Astrocyte of the hippocampus (primary cell): ENCODE data around the gene SLC1A4.
"Not testable (repeated sequence)": the region's sequence is repeated elsewhere in the genome, so short reads cannot be mapped to it uniquely, and the experiment has no call there.

Experiments used
- DNase-seq: peaks from one replicate; pipeline ENCODE4 v3.0.0; 2011; ENCODE audit warnings: low read depth, low spot score

The SLC1A4 gene

GRCh38 chr2:64992218-64992617 is 3.0 kb downstream of the SLC1A4 start:
- DNase-seq, result no peak

- no peak for DNase-seq
Observed at GRCh38 chr2:64992990-64993389, 3.8 kb downstream of the SLC1A4 start.

DNA sequence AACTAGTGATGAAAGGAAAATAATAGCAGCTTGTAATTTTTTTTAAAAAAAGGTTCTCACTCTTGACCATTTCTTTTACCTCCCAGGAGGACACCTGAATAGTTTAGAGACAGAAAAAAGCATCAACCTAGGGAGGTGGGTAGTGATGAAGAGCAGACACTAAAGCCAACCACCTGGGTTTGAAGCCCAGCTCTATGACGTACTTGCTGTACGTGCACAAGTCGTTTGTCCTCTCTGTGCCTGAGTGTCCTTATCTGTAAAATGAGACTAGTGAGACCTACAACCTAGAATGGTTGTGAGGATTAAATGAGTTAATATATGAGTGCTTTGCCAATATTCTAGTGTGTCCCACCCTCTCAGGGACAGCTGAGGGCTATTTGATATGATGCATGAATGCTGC is 5.8 kb downstream of the SLC1A4 start:
- no peak for DNase-seq

DNA sequence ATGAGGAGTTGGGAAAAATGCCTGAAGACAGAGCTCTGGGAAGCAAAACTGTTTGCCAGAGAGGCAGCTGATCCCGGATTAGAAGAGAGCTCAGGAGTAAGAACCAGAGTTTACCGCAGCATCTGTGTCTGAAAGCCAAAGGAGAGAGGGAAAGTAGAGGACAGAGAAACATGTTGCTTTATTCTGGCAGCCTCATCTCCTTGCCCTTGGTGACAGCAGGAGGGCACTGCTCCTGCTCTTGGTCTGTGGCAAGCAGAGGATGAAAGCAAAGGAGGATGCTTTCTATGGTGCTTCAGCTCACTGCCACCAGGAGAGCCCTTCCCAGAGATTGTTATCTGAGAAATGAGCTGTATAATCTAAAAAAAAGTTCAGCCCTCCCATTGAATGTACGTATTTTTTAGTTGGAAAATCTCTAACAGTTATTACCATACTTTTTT is 7.7 kb downstream of the SLC1A4 start:
- DNase-seq, result no peak

DNA sequence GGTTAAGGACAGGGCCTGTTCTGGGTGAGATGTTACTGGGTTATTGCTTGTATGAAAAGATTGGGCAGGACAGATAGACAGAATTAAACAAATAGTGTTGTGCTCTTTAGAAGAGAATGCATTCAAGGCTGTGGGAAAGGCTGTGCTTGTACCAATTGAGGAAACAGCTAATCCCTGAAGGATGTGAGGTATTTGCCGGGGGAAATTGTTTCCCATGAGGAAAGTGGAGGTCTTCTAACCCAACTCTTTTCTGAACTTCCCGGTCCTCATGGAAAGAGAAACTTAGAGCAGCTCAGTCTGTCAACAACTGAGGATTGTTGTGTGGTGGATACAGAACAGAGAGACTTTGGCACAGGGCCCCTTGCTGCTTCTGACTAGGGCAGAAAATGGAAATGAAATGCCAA is 9.5 kb downstream of the SLC1A4 start:
- peak; percentile 82 for DNase-seq

DNA sequence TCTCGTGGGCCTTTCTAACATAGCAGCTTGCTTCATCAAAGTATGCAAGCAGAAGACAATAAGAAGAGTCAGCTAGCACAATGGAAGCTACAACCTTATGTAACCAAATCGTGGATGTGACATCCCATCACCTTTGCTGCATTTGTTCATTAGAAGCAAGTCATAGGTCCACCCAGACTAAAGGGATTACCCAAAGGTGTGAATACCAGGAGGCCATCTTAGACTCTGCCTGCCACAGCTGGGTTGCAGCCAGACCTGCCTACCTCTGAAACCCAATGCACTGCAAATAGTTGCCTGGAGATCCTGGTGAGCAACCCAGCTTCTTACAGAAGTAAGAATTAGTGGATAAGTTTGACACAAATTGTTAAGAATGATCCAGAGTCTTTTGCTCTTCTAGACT is 10.6 kb downstream of the SLC1A4 start:
- DNase-seq, result no peak

DNA sequence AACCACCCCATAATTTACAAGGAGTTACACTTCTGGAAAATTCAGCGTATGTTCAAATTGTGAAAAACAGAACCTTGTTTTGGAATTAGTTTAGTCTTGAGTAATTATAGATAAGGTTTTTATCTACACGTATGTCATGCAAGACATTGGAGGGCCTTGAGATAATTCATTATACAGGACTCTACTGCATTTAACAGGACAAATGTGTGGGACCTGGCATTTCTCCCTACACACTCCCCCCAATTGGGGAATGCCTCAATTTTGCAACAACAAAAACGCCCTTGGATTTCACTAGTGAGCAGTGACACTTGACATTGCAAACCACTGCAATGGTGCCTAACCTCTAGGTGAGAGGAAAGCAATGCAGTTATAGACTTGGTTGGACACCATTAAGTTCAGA is 11.4 kb downstream of the SLC1A4 start:
- DNase-seq, result no peak

DNA sequence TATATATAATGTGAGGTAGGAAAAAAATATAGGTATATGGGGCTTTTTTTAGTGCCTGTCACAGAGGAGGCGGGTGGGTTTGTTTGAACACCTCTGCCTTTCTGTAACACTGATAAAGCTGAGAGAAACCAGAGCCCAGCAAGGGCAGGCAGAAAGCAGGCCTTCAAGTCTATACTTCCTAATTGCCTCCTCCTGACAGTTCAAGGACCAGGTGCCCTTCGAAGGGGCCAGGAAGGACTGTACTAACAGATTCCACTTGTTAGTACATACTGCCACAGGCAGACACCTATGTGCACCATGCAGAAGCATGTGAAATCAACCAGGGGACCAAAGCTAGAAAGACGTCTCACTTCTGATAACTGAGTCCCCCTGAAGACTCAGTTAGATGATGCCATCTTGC is 13.8 kb downstream of the SLC1A4 start:
- no peak for DNase-seq

DNA sequence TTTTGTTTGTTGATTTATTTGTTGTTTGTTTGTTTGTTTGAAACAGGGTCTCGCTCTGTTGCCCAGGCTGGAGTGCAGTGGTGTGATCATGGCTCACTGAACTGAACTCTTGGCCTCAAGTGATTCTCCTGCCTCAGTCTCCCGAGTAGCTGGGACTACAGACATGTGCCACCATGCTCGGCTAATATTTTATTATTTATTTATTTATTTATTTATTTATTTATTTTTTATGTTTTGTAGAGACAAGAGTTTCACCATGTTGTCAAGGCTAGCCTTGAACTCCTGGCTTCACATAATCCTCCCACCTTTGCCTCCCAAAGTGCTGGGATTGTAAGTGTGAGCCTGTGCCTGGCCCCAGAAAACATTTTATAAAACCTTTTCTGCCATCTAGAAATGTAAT is 15.0 kb downstream of the SLC1A4 start:
- not testable (repeated sequence) for DNase-seq

- DNase-seq, result no peak
Observed at GRCh38 chr2:65013776-65014175, 24.6 kb downstream of the SLC1A4 start.

GRCh38 chr2:65015731-65016130 is 26.5 kb downstream of the SLC1A4 start:
- DNase-seq, result peak; percentile 86

DNA sequence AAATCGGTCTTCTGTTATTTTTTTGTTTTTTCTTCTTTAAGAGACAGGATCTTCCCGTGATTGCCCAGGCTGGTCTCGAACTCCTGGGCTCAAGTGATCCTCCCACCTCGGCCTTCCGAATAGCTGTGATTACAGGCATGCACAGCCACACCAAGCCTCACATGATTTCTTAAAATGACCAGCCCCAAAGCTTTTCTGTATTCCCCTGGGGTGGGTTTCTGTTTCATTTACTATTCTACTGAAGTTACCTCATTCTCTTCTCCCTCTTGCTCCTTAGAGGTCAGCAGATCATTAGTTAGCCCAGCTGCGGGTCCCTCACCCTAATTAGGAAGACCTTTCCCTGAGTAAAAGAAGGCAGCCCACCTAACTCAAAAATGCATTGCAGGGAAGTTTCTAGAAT is 27.6 kb downstream of the SLC1A4 start:
- no peak for DNase-seq

GRCh38 chr2:65017335-65017734 is 28.1 kb downstream of the SLC1A4 start:
- no peak for DNase-seq

DNA sequence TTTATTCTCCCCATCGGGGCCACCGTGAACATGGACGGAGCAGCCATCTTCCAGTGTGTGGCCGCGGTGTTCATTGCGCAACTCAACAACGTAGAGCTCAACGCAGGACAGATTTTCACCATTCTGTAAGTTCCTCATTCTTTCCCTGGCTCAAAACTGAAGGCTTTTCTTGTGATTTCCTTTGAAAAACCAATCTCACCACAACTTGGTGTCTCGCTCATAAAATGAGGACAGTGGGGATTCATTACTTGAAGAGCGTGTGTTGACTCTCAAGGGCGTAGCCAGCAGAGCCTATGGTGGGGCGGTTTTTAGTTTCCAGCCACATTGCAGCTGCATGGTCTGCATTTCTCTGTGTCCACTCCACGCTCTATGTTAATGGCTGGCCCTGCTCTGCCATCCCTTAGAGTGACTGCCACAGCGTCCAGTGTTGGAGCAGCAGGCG is 29.0 kb downstream of the SLC1A4 start:
- no peak for DNase-seq

GRCh38 chr2:65019010-65019409 is 29.8 kb downstream of the SLC1A4 start:
- no peak for DNase-seq

- DNase-seq, result no peak
Observed at GRCh38 chr2:65019675-65020195, 30.5 kb downstream of the SLC1A4 start.

DNA sequence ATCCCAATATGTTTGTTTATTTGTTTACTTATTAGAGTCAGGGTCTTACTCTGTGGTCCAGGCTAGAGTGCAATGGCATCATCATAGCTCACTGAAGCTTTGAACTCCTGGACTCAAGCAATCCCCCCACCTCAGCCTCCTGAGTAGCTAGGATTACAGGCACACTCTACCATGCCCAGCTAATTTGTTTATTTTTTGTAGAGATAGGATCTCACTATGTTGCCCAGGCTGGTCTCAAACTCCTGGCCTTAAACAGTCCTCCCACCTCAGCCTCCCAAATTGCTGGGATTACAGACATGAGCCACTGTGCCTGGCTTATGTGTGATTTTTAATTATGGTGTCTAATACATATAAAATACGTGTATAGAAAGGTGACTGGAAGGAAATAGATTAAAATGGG is 31.1 kb downstream of the SLC1A4 start:
- not testable (repeated sequence) for DNase-seq

DNA sequence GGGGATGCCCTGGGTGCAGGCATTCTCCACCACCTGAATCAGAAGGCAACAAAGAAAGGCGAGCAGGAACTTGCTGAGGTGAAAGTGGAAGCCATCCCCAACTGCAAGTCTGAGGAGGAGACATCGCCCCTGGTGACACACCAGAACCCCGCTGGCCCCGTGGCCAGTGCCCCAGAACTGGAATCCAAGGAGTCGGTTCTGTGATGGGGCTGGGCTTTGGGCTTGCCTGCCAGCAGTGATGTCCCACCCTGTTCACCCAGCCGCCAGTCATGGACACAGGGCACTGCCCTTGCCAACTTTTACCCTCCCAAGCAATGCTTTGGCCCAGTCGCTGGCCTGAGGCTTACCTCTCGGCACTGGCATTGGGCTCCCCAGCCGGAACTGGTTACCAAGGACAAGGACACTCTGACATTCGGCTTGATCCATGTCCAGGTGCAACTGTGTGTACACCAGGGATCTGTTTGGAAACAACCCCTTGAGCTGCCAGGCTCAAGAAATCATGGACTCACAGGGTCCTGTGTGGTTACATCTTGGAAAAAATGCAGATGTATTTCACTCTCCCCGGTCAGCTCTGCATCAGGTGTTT is 31.8 kb downstream of the SLC1A4 start:
- DNase-seq, result no peak

DNA sequence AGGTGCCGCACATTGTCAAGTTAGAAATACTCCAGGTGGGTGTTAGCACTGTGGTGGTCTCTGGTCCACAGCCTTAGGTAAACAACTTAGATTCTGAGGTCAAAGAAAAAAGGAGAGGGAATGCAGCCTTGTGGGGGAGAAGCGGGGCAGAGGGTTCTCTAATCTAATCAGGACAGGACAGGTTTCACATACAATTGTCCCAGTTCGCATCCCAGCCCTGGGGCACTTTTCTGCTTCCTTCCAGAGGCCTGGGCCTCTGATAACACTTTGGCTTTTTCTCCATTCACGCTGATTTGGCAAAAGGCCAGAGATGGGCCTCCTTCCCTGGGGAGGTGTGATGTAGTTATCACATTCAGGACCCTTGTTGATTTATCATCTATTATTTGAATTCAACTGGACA is 32.5 kb downstream of the SLC1A4 start:
- DNase-seq, result no peak

GRCh38 chr2:65022189-65022588 is 33.0 kb downstream of the SLC1A4 start:
- DNase-seq, result no peak

DNA sequence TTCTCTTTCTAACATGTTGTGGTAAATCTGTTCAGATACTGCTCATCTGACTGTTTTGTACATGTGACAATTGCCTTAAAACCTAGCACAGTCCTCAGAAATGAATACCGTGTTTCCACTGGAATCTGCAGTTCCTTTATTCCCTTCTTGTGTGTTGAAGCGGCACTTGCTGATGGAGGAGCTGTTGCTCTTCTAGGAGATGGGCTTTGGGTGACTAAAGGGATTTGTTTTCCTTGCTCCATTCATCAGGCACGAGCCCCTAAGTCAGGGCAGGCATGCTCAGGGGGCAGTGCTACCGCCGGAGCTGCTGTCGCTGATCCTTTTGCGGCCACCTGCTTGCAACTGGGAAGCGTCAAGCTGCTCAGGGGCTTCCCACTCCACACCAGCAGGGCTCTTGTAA is 34.5 kb downstream of the SLC1A4 start:
- DNase-seq, result no peak

- peak; percentile 78 for DNase-seq
Observed at GRCh38 chr2:65024149-65024829, 35.1 kb downstream of the SLC1A4 start.

DNA sequence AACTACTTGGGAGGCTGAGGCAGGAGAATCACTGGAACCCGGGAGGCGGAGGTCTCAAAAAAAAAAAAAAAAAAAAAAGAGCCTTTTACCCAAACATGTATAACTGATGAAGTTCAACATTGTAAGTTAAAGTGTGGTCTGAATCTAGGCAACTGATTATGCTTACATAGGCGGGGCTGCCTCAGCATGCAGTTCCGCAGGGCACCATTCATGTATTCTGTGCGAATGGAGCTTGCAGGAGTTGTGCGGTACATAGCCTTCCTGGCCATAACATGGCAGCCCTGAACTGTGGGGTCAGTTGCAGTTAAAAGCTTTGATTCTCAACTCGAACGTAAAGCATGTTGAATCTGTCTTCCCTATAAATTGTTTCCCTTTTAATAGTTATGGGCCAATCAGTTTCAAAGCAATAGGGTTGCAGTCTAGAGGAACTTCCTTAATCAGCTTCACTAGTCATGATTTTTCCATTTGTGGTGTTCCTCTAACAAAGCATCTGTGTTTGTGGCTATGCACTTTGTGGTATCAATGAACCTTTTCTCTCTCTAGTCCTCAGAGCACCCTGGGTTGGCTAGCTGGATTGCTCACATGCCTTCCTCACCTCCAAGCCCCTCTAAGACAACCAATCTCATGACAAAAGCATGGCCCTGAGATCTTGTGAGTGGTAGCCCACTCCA is 36.4 kb downstream of the SLC1A4 start:
- no peak for DNase-seq
